SJSA1 (cell line): ENCODE results near the gene DMKN. TPM values are rescaled to one million over a fixed set of nuclear protein-coding genes. Genes with fewer than 3 reads are reported as not detected.

Source experiments
- DNase-seq, 2 experiments: peaks; one replicate each; pipeline ENCODE4 v3.0.0-alpha.2; 2015 to 2020; ENCODE audit warnings: low spot score in 2 of 2, low read depth in 1 of 2
- H3K27ac ChIP-seq: fragments of 250-450 bp; sonication (Bioruptor Pico); 2 replicates; pipeline ENCODE4 v1.5.1; 2020; ENCODE audit warnings: mild to moderate bottlenecking, moderate library complexity
- H3K27me3 ChIP-seq: fragments of 250-450 bp; sonication (Bioruptor Pico); replicated peaks from 2 replicates; pipeline ENCODE4 v1.5.1; 2020; ENCODE audit warnings: mild to moderate bottlenecking, moderate library complexity
- H3K36me3 ChIP-seq: fragments of 250-450 bp; sonication (Bioruptor Pico); 2 replicates; pipeline ENCODE4 v1.5.1; 2020; ENCODE audit warnings: mild to moderate bottlenecking
- H3K4me1 ChIP-seq: fragments of 250-450 bp; sonication (Bioruptor Pico); replicated peaks from 2 replicates; pipeline ENCODE4 v1.6.1; 2021; ENCODE audit warnings: mild to moderate bottlenecking
- H3K4me3 ChIP-seq: fragments of 250-450 bp; sonication (Bioruptor Pico); 2 replicates; pipeline ENCODE4 v1.5.1; 2020; ENCODE audit warnings: mild to moderate bottlenecking
- H3K9me3 ChIP-seq: fragments of 250-450 bp; sonication (Bioruptor Pico); replicated peaks from 2 replicates; pipeline ENCODE4 v1.5.1; 2020; ENCODE audit warnings: mild to moderate bottlenecking
- total RNA-seq: library from RNA; depleted of rRNA; stranded (reverse); fragments of >200 nt; shearing (Covaris generic); gene quantifications from 2 replicates; pipeline ENCODE4 v1.2.3, GENCODE V29; 2014

DMKN gene
- total RNA-seq, 1 experiment from 2014 or later: not detected

- DNase-seq: no peak
- Histone ChIP-seq H3K4me3 (no peak overlapping the region), H3K9me3 (no peaks in the 10 kb centered on the region), H3K4me1 (peaks cover 13% of the 10 kb centered on the region), H3K36me3 (peaks cover 22% of the 10 kb centered on the region), H3K27ac (no peak overlapping the region), H3K27me3 (no peaks in the 10 kb centered on the region)
These were observed 30.0 kb upstream of the DMKN start for GRCh38 chr19:35543280-35544109.

- H3K9me3 ChIP-seq: no peaks in the 10 kb centered on the region
- DNase-seq: no peak
- H3K27ac ChIP-seq: no peak overlapping the region
- H3K4me1 ChIP-seq: peaks cover 13% of the 10 kb centered on the region
- H3K4me3 ChIP-seq: no peak overlapping the region
- peaks cover 20% of the 10 kb centered on the region for H3K36me3 ChIP-seq
- no peaks in the 10 kb centered on the region for H3K27me3 ChIP-seq
These were observed 28.8 kb upstream of the DMKN start for GRCh38 chr19:35542209-35542608.

- DNase-seq: no peak
- peaks cover 12% of the 10 kb centered on the region; the same call in 1 of the 2 replicates for H3K36me3 ChIP-seq
- H3K27me3 ChIP-seq: peaks cover 5% of the 10 kb centered on the region
- no peak overlapping the region for H3K27ac ChIP-seq
- H3K4me3 ChIP-seq: no peak overlapping the region
- no peaks in the 10 kb centered on the region for H3K9me3 ChIP-seq
- peaks cover 6% of the 10 kb centered on the region for H3K4me1 ChIP-seq
These were observed 27.0 kb upstream of the DMKN start for GRCh38 chr19:35540356-35540927.

- Histone ChIP-seq H3K4me3 (no peak overlapping the region), H3K36me3 (peaks cover 9% of the 10 kb centered on the region; the same call in 1 of the 2 replicates), H3K9me3 (no peaks in the 10 kb centered on the region), H3K27ac (no peak overlapping the region), H3K27me3 (peaks cover 5% of the 10 kb centered on the region), H3K4me1 (peaks cover 6% of the 10 kb centered on the region)
- DNase-seq: no peak
These were observed 26.4 kb upstream of the DMKN start for GRCh38 chr19:35539850-35540249.

GRCh38 chr19:35539314-35539713 is 25.9 kb upstream of the DMKN start:
- H3K27ac ChIP-seq: no peak overlapping the region
- no peaks in the 10 kb centered on the region for H3K9me3 ChIP-seq
- peaks cover 1% of the 10 kb centered on the region; the same call in 1 of the 2 replicates for H3K4me1 ChIP-seq
- H3K27me3 ChIP-seq: peaks cover 7% of the 10 kb centered on the region
- no peak overlapping the region for H3K4me3 ChIP-seq
- H3K36me3 ChIP-seq: peaks cover 9% of the 10 kb centered on the region; the same call in 1 of the 2 replicates
- DNase-seq: no peak

GRCh38 chr19:35534803-35535480 is 21.5 kb upstream of the DMKN start:
- DNase-seq: no peak

GRCh38 chr19:35533822-35534392 is 20.5 kb upstream of the DMKN start:
- DNase-seq: no peak
- no peaks in the 10 kb centered on the region for H3K9me3 ChIP-seq
- H3K4me1 ChIP-seq: no peaks in the 10 kb centered on the region
- H3K27me3 ChIP-seq: peaks cover 46% of the 10 kb centered on the region
- no peak overlapping the region for H3K4me3 ChIP-seq
- no peaks in the 10 kb centered on the region for H3K36me3 ChIP-seq
- H3K27ac ChIP-seq: no peak overlapping the region

More at GRCh38 chr19:35534803-35535480, 21.5 kb upstream of the DMKN start:
- H3K27ac ChIP-seq: no peak overlapping the region
- H3K36me3 ChIP-seq: no peaks in the 10 kb centered on the region
- H3K9me3 ChIP-seq: no peaks in the 10 kb centered on the region
- H3K4me1 ChIP-seq: no peaks in the 10 kb centered on the region
- no peak overlapping the region for H3K4me3 ChIP-seq
- H3K27me3 ChIP-seq: peaks cover 43% of the 10 kb centered on the region

- Histone ChIP-seq H3K27ac (no peak within 1 kb of the TSS), H3K4me1 (no peaks in the 10 kb centered on the region), H3K4me3 (no peak within 1 kb of the TSS), H3K36me3 (no peaks in the 10 kb centered on the region), H3K9me3 (no peaks in the 10 kb centered on the region), H3K27me3 (peaks cover 52% of the 10 kb centered on the region)
- no peak for DNase-seq
These were observed 19.9 kb upstream of the DMKN start, which contains the start of gene GAPDHS for GRCh38 chr19:35533201-35533821. TSS of gene GAPDHS (plus strand) at chr19:35533456. CDS start at chr19:35533528, 72 bp downstream.

- no peak overlapping the region for H3K4me3 ChIP-seq
- no peaks in the 10 kb centered on the region for H3K4me1 ChIP-seq
- DNase-seq: no peak
- H3K27me3 ChIP-seq: peaks cover 56% of the 10 kb centered on the region
- H3K27ac ChIP-seq: no peak overlapping the region
- H3K9me3 ChIP-seq: no peaks in the 10 kb centered on the region
- H3K36me3 ChIP-seq: no peaks in the 10 kb centered on the region
These were observed 17.8 kb upstream of the DMKN start for GRCh38 chr19:35531291-35531690.

GRCh38 chr19:35529241-35530218 is 16.1 kb upstream of the DMKN start:
- peaks cover 57% of the 10 kb centered on the region for H3K27me3 ChIP-seq
- H3K9me3 ChIP-seq: no peaks in the 10 kb centered on the region
- H3K27ac ChIP-seq: no peak overlapping the region
- no peak for DNase-seq
- no peaks in the 10 kb centered on the region for H3K4me1 ChIP-seq
- no peaks in the 10 kb centered on the region for H3K36me3 ChIP-seq
- H3K4me3 ChIP-seq: no peak overlapping the region

- H3K27me3 ChIP-seq: peaks cover 46% of the 10 kb centered on the region
- no peak for DNase-seq
- no peak within 1 kb of the TSS for H3K27ac ChIP-seq
- no peaks in the 10 kb centered on the region for H3K4me1 ChIP-seq
- H3K36me3 ChIP-seq: no peaks in the 10 kb centered on the region
- H3K4me3 ChIP-seq: no peak within 1 kb of the TSS
- no peaks in the 10 kb centered on the region for H3K9me3 ChIP-seq
These were observed 15.0 kb upstream of the DMKN start, which contains the start of gene SBSN for GRCh38 chr19:35528218-35529038. TSS of gene SBSN (minus strand) at chr19:35528311. CDS start at chr19:35528281, 30 bp downstream.

- H3K36me3 ChIP-seq: no peaks in the 10 kb centered on the region
- peaks cover 28% of the 10 kb centered on the region for H3K27me3 ChIP-seq
- no peaks in the 10 kb centered on the region for H3K9me3 ChIP-seq
- no peak overlapping the region for H3K4me3 ChIP-seq
- H3K4me1 ChIP-seq: no peaks in the 10 kb centered on the region
- DNase-seq: no peak
- no peak overlapping the region for H3K27ac ChIP-seq
These were observed 12.4 kb upstream of the DMKN start for GRCh38 chr19:35525873-35526272.
